Camera-type eye (tissue), 1 donor: ENCODE data around the gene PAFAH1B2. TPM values are rescaled to one million over a fixed set of nuclear protein-coding genes. Genes with fewer than 3 reads are reported as not detected.

Source experiments
- total RNA-seq: library from RNA; depleted of rRNA; stranded (reverse); fragments of >200 nt; gene quantifications from one replicate; pipeline ENCODE4 v1.2.3, GENCODE V29; 2014

PAFAH1B2 gene
- total RNA-seq: 111 TPM

GRCh38 chr11:117143871-117144476 is at the start of gene PAFAH1B2:
Gene PAFAH1B2 (plus strand): TSS chr11:117144287. CDS start chr11:117152448, 8,161 bp downstream.

GRCh38 chr11:117098269-117099232 is 45.5 kb upstream of the PAFAH1B2 start, which contains the start of gene SIK3:
Gene SIK3 (minus strand): TSS chr11:117098428. CDS start chr11:117098415, 13 bp downstream.

GRCh38 chr11:117178210-117179034 is 34.3 kb downstream of the PAFAH1B2 start, which contains the start of gene SIDT2:
Gene SIDT2 (plus strand): TSS chr11:117178743. CDS start chr11:117179264, 521 bp downstream.

GRCh38 chr11:117199053-117199915 is 55.2 kb downstream of the PAFAH1B2 start, which contains the start of gene TAGLN:
Gene TAGLN (plus strand): TSS chr11:117199370. CDS start chr11:117203014, 3,644 bp downstream.

Other genes with a start within 250 kb of the PAFAH1B2 start
- 107 TPM for gene SIK3, start 45.9 kb upstream of the PAFAH1B2 start, total RNA-seq
- gene SIDT2, start 34.5 kb downstream of the PAFAH1B2 start, total RNA-seq: 24.1 TPM
- gene TAGLN, start 55.1 kb downstream of the PAFAH1B2 start, total RNA-seq: 247 TPM
- gene PCSK7, start 87.8 kb downstream of the PAFAH1B2 start, total RNA-seq: 52.1 TPM
- 32.9 TPM for gene RNF214, start 88.4 kb downstream of the PAFAH1B2 start, total RNA-seq
- gene BACE1-AS, start 147.1 kb downstream of the PAFAH1B2 start, total RNA-seq: 9.7 TPM
- 37.7 TPM for gene BACE1, start 172.0 kb downstream of the PAFAH1B2 start, total RNA-seq
- 53.5 TPM for gene CEP164, start 183.6 kb downstream of the PAFAH1B2 start, total RNA-seq